HuH-7 (cell line): ENCODE results near the gene MPZL3.
"Not testable (repeated sequence)": the region's sequence is repeated elsewhere in the genome, so short reads cannot be mapped to it uniquely, and the experiment has no call there.

Source experiments
- DNase-seq: peaks from one replicate; pipeline ENCODE4 v3.0.0; 2011; ENCODE audit warnings: low spot score

Gene MPZL3

GRCh38 chr11:118184784-118185579 lies 67.2 kb downstream of the MPZL3 start:
- no peak for DNase-seq

- not testable (repeated sequence) for DNase-seq
Measured at GRCh38 chr11:118183691-118184090, 68.5 kb downstream of the MPZL3 start.

- no peak for DNase-seq
Measured at GRCh38 chr11:118180300-118180703, 71.9 kb downstream of the MPZL3 start.

GRCh38 chr11:118176778-118177134 lies 75.4 kb downstream of the MPZL3 start:
- no peak for DNase-seq
